Activated CD4-positive, alpha-beta T cell treated with anti-CD3 and anti-CD28 coated beads for 36 hours (primary cell): ENCODE data around the gene ANKDD1A. TPM values are rescaled to one million over a fixed set of nuclear protein-coding genes. Genes with fewer than 3 reads are reported as not detected.

ENCODE experiments used
- ATAC-seq: fragments of 200-7000 bp; cut with Tn5 transposase; one replicate; pipeline ENCODE4 v1.10.0; 2021; ENCODE audit warnings: mild to moderate bottlenecking, moderate library complexity
- CTCF ChIA-PET: fragments of 350-600 bp; sonication (Branson Sonifier 250); formaldehyde crosslinking; loops from one replicate; lab custom pipeline; 2021; ENCODE audit warnings: antibody characterized with exemption; lab: Charles Lee
- POLR2A ChIA-PET: fragments of 350-600 bp; sonication (Branson Sonifier 250); formaldehyde crosslinking; loops from one replicate; lab custom pipeline; 2021; ENCODE audit warnings: antibody characterized with exemption, inconsistent platforms; lab: Charles Lee
- DNase-seq: peaks from one replicate; pipeline ENCODE4 v3.0.0-alpha.2; 2020
- H3K27ac Mint-ChIP-seq: one replicate; pipeline ENCODE4 v1.8.0; 2021; ENCODE audit warnings: mixed read lengths
- H3K27me3 Mint-ChIP-seq: one replicate; pipeline ENCODE4 v1.8.0; 2021; ENCODE audit warnings: mixed read lengths
- H3K36me3 Mint-ChIP-seq: one replicate; pipeline ENCODE4 v1.8.0; 2021; ENCODE audit warnings: low read depth, mixed read lengths
- H3K4me1 Mint-ChIP-seq: one replicate; pipeline ENCODE4 v1.8.0; 2021; ENCODE audit warnings: mixed read lengths
- H3K4me3 Mint-ChIP-seq: one replicate; pipeline ENCODE4 v1.8.0; 2021; ENCODE audit warnings: mild to moderate bottlenecking, moderate library complexity, mixed read lengths
- H3K9me3 Mint-ChIP-seq: one replicate; pipeline ENCODE4 v1.8.0; 2021; ENCODE audit warnings: low read depth, mixed read lengths
- intact Hi-C, 2 experiments: fragments of 100-400 bp; cut with DNase I in 1 of 2; cut with micrococcal nuclease in 1 of 2; formaldehyde crosslinking; loops; one replicate each; pipeline versions ENCODE4 v1.14.2 to v1.15.1; 2022 to 2024; cut with DNase I, micrococcal nuclease
- total RNA-seq, 2 experiments: library from RNA; stranded (reverse); gene quantifications; one replicate each; pipeline ENCODE4 v1.2.3, GENCODE V29; 2021

Gene ANKDD1A
- total RNA-seq, 2 experiments from 2014 or later = 0.81 to 1.0 TPM

GRCh38 chr15:64991536-64992135 is 79.9 kb downstream of the ANKDD1A start:
- POLR2A ChIA-PET = no interaction called here
- CTCF ChIA-PET = interaction anchor here (0.6 to 0.8 kb wide), 2 partner anchors 56 to 150 kb away, joined by 3 read pairs; no protein-coding TSS in a partner anchor

GRCh38 chr15:64993290-64993689 is 81.6 kb downstream of the ANKDD1A start:
- peaks cover 14% of the 10 kb centered on the region for H3K4me1 Mint-ChIP-seq
- no peak for DNase-seq
- no peaks in the 10 kb centered on the region for H3K27me3 Mint-ChIP-seq
- no peak for ATAC-seq
- POLR2A ChIA-PET = no interaction called here
- intact Hi-C loops = loop anchor here in 1 of 2 experiments (5.0 kb wide), 1 partner anchor 34 kb away; the partner anchor contains the start of gene MTFMT
- CTCF ChIA-PET = no interaction called here
- H3K27ac Mint-ChIP-seq = no peak overlapping the region
- no peaks in the 10 kb centered on the region for H3K9me3 Mint-ChIP-seq
- H3K4me3 Mint-ChIP-seq = no peak overlapping the region
- no peaks in the 10 kb centered on the region for H3K36me3 Mint-ChIP-seq

More at GRCh38 chr15:64991536-64992135, 79.9 kb downstream of the ANKDD1A start:
- Mint-ChIP-seq H3K4me3 (peak overlapping the region; percentile 12), H3K36me3 (no peaks in the 10 kb centered on the region), H3K9me3 (no peaks in the 10 kb centered on the region), H3K27me3 (no peaks in the 10 kb centered on the region), H3K27ac (no peak overlapping the region), H3K4me1 (peaks cover 27% of the 10 kb centered on the region)
- intact Hi-C loops = loop anchor here (2.0 to 5.0 kb wide), 2 partner anchors 36 to 531 kb away; partner anchors contain the start of genes MTFMT (in 1 of the 2) and ZNF609 (in 1 of the 2)
- DNase-seq (no peak), ATAC-seq (no peak)

GRCh38 chr15:64997066-64997465 is 85.4 kb downstream of the ANKDD1A start:
- Mint-ChIP-seq H3K27me3 (no peaks in the 10 kb centered on the region), H3K4me1 (peaks cover 3% of the 10 kb centered on the region), H3K4me3 (no peak overlapping the region), H3K9me3 (no peaks in the 10 kb centered on the region), H3K36me3 (no peaks in the 10 kb centered on the region), H3K27ac (no peak overlapping the region)
- DNase-seq (no peak), ATAC-seq (no peak)
- ChIA-PET CTCF (interaction anchor here (0.6 to 1.6 kb wide), 5 partner anchors 8 to 242 kb away, joined by 3 to 5 read pairs (median 3); no protein-coding TSS in a partner anchor), POLR2A (no interaction called here)
- intact Hi-C loops = no loop called here

GRCh38 chr15:64997745-64998375 is 86.2 kb downstream of the ANKDD1A start:
- POLR2A ChIA-PET = no interaction called here
- peaks cover 3% of the 10 kb centered on the region for H3K4me1 Mint-ChIP-seq

GRCh38 chr15:65004993-65005392 is 93.3 kb downstream of the ANKDD1A start:
- CTCF ChIA-PET = interaction anchor here (1.2 to 2.0 kb wide), 2 partner anchors 9 to 29 kb away, joined by 4 to 5 read pairs; no protein-coding TSS in a partner anchor

More at GRCh38 chr15:64997745-64998375, 86.2 kb downstream of the ANKDD1A start:
- ATAC-seq = no peak
- H3K4me3 Mint-ChIP-seq = no peak overlapping the region
- no peak overlapping the region for H3K27ac Mint-ChIP-seq
- H3K27me3 Mint-ChIP-seq = no peaks in the 10 kb centered on the region
- H3K9me3 Mint-ChIP-seq = no peaks in the 10 kb centered on the region
- intact Hi-C loops = no loop called here
- no peak for DNase-seq
- CTCF ChIA-PET = interaction anchor here (0.5 to 0.6 kb wide), 2 partner anchors 243 to 368 kb away, joined by 3 read pairs; no protein-coding TSS in a partner anchor
- peaks cover under 1% of the 10 kb centered on the region for H3K36me3 Mint-ChIP-seq

GRCh38 chr15:65006876-65007275 is 95.2 kb downstream of the ANKDD1A start:
- no peak overlapping the region for H3K4me3 Mint-ChIP-seq
- H3K27ac Mint-ChIP-seq = no peak overlapping the region
- DNase-seq (no peak), ATAC-seq (no peak)
- ChIA-PET CTCF (no interaction called here), POLR2A (interaction anchor here (0.7 kb wide), 1 partner anchor 216 kb away, joined by 4 read pairs; no protein-coding TSS in a partner anchor)
- no peaks in the 10 kb centered on the region for H3K9me3 Mint-ChIP-seq
- H3K4me1 Mint-ChIP-seq = no peaks in the 10 kb centered on the region
- H3K27me3 Mint-ChIP-seq = no peaks in the 10 kb centered on the region
- intact Hi-C loops = no loop called here
- peaks cover 18% of the 10 kb centered on the region for H3K36me3 Mint-ChIP-seq

More at GRCh38 chr15:65004993-65005392, 93.3 kb downstream of the ANKDD1A start:
- H3K4me3 Mint-ChIP-seq = no peak overlapping the region
- POLR2A ChIA-PET = interaction anchor here (0.6 kb wide), 2 partner anchors 11 to 111 kb away, joined by 4 to 6 read pairs; no protein-coding TSS in a partner anchor
- no peaks in the 10 kb centered on the region for H3K4me1 Mint-ChIP-seq
- H3K36me3 Mint-ChIP-seq = peaks cover 11% of the 10 kb centered on the region
- no peak for ATAC-seq
- H3K27ac Mint-ChIP-seq = no peak overlapping the region
- no peaks in the 10 kb centered on the region for H3K9me3 Mint-ChIP-seq
- intact Hi-C loops = no loop called here
- H3K27me3 Mint-ChIP-seq = no peaks in the 10 kb centered on the region
- no peak for DNase-seq

Other genes with a start within 250 kb of the ANKDD1A start
- gene RBPMS2, start 136.3 kb upstream of the ANKDD1A start, total RNA-seq = not detected
- gene PIF1, start 86.3 kb upstream of the ANKDD1A start, total RNA-seq = 10 to 100 TPM; 30.0 to 36.3 TPM
- 10 to 100 TPM; 11.4 to 13.3 TPM for gene PLEKHO2, start 70.0 kb upstream of the ANKDD1A start, total RNA-seq
- 10 to 100 TPM; 74.1 to 79.1 TPM for gene SPG21, start 78.0 kb downstream of the ANKDD1A start, total RNA-seq
- gene MTFMT, start 117.7 kb downstream of the ANKDD1A start, total RNA-seq = 10 to 100 TPM; 19.0 to 19.9 TPM
- gene SLC51B, start 133.5 kb downstream of the ANKDD1A start, total RNA-seq = not detected
- not detected for gene RASL12, start 156.1 kb downstream of the ANKDD1A start, total RNA-seq
- not detected for gene KBTBD13, start 164.8 kb downstream of the ANKDD1A start, total RNA-seq
- 1 to 10 TPM; 2.7 to 3.2 TPM for gene UBAP1L, start 203.3 kb downstream of the ANKDD1A start, total RNA-seq
- gene PDCD7, start 221.9 kb downstream of the ANKDD1A start, total RNA-seq = 10 to 100 TPM; 16.6 to 24.8 TPM